Muscle of arm (tissue), 14 donors: Measurements from ENCODE around the gene THAP5. TPM values are rescaled to one million over a fixed set of nuclear protein-coding genes. Genes with fewer than 3 reads are reported as not detected.
A peak's percentile ranks its signal among the peaks of the same experiment; 100 is the strongest.

Experiments used
- DNase-seq: peaks from one replicate; pipeline ENCODE4 v3.0.0-alpha.2; 2013
- long read RNA-seq, 11 donors: transcript quantifications; one replicate each; lab custom pipeline, GENCODE V29; 2026
- polyA plus RNA-seq, 12 donors: library from polyadenylated mRNA; unstranded; fragments of 120-200 nt; gene quantifications; one replicate each; pipeline ENCODE4 v1.2.1, GENCODE V29; 2013; ENCODE audit not compliant: insufficient read length in 12 of 12

Gene THAP5
- 10 to 100 TPM in 11 of 12 donors, not detected in 1; 20.3 to 36.4 (median 24.1) TPM for polyA plus RNA-seq
- long read RNA-seq, donor 1, transcript THAP5-203 (3 exons, 3,306 nt) = major isoform, 9 of 17 reads
- long read RNA-seq, donor 1, partial matches to known transcripts = 0 of 17 reads
- long read RNA-seq, donor 1, other reads (novel, unspliced or antisense) = 0 of 17 reads
- long read RNA-seq, donor 2, transcript THAP5-203 (3 exons, 3,306 nt) = major isoform, 5 of 9 reads
- long read RNA-seq, donor 2, partial matches to known transcripts = 0 of 9 reads
- long read RNA-seq, donor 2, other reads (novel, unspliced or antisense) = 0 of 9 reads
- long read RNA-seq, donor 3, partial matches to known transcripts = 0 of 2 reads
- long read RNA-seq, donor 3, other reads (novel, unspliced or antisense) = 0 of 2 reads
- long read RNA-seq, donor 4, partial matches to known transcripts = 0 of 3 reads
- long read RNA-seq, donor 4, other reads (novel, unspliced or antisense) = 0 of 3 reads
- long read RNA-seq, donor 5, transcript THAP5-203 (3 exons, 3,306 nt) = major isoform, 6 of 9 reads
- long read RNA-seq, donor 5, partial matches to known transcripts = 0 of 9 reads
- long read RNA-seq, donor 5, other reads (novel, unspliced or antisense) = 0 of 9 reads
- long read RNA-seq, donor 6, partial matches to known transcripts = 0 of 3 reads
- long read RNA-seq, donor 6, other reads (novel, unspliced or antisense) = 0 of 3 reads
- long read RNA-seq, donor 7, partial matches to known transcripts = 0 of 8 reads
- long read RNA-seq, donor 7, other reads (novel, unspliced or antisense) = 0 of 8 reads
- long read RNA-seq, donor 8, transcript THAP5-207 (2 exons, 1,051 nt) = minor isoform, 5 of 17 reads
- long read RNA-seq, donor 8, transcript THAP5-203 (3 exons, 3,306 nt) = major isoform, 9 of 17 reads
- long read RNA-seq, donor 8, partial matches to known transcripts = 0 of 17 reads
- long read RNA-seq, donor 8, other reads (novel, unspliced or antisense) = 0 of 17 reads
- long read RNA-seq, donor 9, transcript THAP5-203 (3 exons, 3,306 nt) = major isoform, 5 of 6 reads
- long read RNA-seq, donor 9, partial matches to known transcripts = 0 of 6 reads
- long read RNA-seq, donor 9, other reads (novel, unspliced or antisense) = 0 of 6 reads
- long read RNA-seq, donor 10, transcript THAP5-203 (3 exons, 3,306 nt) = major isoform, 8 of 13 reads
- long read RNA-seq, donor 10, partial matches to known transcripts = 0 of 13 reads
- long read RNA-seq, donor 10, other reads (novel, unspliced or antisense) = 0 of 13 reads
- long read RNA-seq, donor 11, partial matches to known transcripts = 0 of 29 reads
- long read RNA-seq, donor 11, other reads (novel, unspliced or antisense) = 21 of 29 reads

GRCh38 chr7:108569381-108570145 is at the start of gene THAP5, which contains the start of gene DNAJB9:
Gene THAP5, minus strand, starts transcription at chr7:108569706. Its CDS starts 137 bp downstream, at chr7:108569569.
Gene DNAJB9, plus strand, starts transcription at chr7:108569874. Its CDS starts 1,853 bp downstream, at chr7:108571727.
- peak; percentile 99 for DNase-seq

GRCh38 chr7:108618056-108618455 is 48.5 kb upstream of the THAP5 start:
- DNase-seq = no peak

- no peak for DNase-seq
These were observed 45.4 kb upstream of the THAP5 start for GRCh38 chr7:108614896-108615295.

GRCh38 chr7:108613949-108614381 is 44.5 kb upstream of the THAP5 start:
- DNase-seq = no peak

GRCh38 chr7:108613147-108613948 is 43.8 kb upstream of the THAP5 start:
- peak; percentile 40 for DNase-seq

- no peak for DNase-seq
These were observed 41.8 kb upstream of the THAP5 start for GRCh38 chr7:108611268-108611667.

GRCh38 chr7:108609643-108610042 is 40.1 kb upstream of the THAP5 start:
- DNase-seq = no peak

- DNase-seq = no peak
These were observed 36.2 kb upstream of the THAP5 start for GRCh38 chr7:108605559-108606201.

GRCh38 chr7:108604307-108605077 is 35.0 kb upstream of the THAP5 start:
- no peak for DNase-seq

- DNase-seq = no peak
These were observed 34.3 kb upstream of the THAP5 start for GRCh38 chr7:108603656-108604306.

GRCh38 chr7:108600399-108600798 is 30.9 kb upstream of the THAP5 start:
- no peak for DNase-seq

GRCh38 chr7:108598914-108599580 is 29.5 kb upstream of the THAP5 start:
- DNase-seq = no peak

GRCh38 chr7:108598153-108598552 is 28.6 kb upstream of the THAP5 start:
- no peak for DNase-seq

GRCh38 chr7:108596560-108596959 is 27.1 kb upstream of the THAP5 start:
- no peak for DNase-seq

- peak; percentile 8 for DNase-seq
These were observed 23.2 kb upstream of the THAP5 start for GRCh38 chr7:108592646-108593201.

- no peak for DNase-seq
These were observed 21.1 kb upstream of the THAP5 start for GRCh38 chr7:108590606-108591005.

GRCh38 chr7:108589874-108590273 is 20.4 kb upstream of the THAP5 start:
- DNase-seq = no peak
